RCC 7860 (cell line): ENCODE data around the gene C14orf119.
"Not testable (repeated sequence)": the region's sequence is repeated elsewhere in the genome, so short reads cannot be mapped to it uniquely, and the experiment has no call there.

Experiments used
- DNase-seq: peaks from one replicate; pipeline ENCODE4 v3.0.0-alpha.2; 2015; ENCODE audit warnings: low spot score
- FAIRE-seq: peaks from 2 replicates; lab custom pipeline; 2012; peaks lifted over from hg19 to GRCh38; lab: Jason Lieb, UNC

C14orf119 gene

GRCh38 chr14:23107620-23108019 is 12.3 kb downstream of the C14orf119 start:
- DNase-seq, FAIRE-seq: not testable (repeated sequence)

- not testable (repeated sequence) for DNase-seq, FAIRE-seq
Observed at GRCh38 chr14:23108169-23108568, 12.9 kb downstream of the C14orf119 start.

DNA sequence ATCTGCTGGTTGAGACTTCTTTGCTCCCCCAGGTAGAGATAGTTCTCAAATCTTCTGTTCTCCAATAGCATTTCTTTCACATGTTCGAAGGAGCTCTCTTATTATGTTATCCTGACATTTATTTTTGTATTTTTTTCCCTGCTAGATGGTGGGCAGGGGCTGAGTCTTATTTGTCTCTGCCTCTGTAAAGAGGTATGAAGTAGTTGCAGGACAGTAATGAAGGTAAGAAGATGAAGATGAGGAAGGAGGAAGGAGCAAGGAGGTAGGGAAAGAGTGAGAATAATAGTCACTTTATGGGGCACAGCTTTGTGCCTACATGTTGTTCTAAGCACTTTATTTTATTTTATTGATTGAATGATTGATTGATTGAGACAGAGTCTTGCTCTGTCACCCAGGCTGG is 14.5 kb downstream of the C14orf119 start:
- no peak for DNase-seq
- FAIRE-seq: no peak

DNA sequence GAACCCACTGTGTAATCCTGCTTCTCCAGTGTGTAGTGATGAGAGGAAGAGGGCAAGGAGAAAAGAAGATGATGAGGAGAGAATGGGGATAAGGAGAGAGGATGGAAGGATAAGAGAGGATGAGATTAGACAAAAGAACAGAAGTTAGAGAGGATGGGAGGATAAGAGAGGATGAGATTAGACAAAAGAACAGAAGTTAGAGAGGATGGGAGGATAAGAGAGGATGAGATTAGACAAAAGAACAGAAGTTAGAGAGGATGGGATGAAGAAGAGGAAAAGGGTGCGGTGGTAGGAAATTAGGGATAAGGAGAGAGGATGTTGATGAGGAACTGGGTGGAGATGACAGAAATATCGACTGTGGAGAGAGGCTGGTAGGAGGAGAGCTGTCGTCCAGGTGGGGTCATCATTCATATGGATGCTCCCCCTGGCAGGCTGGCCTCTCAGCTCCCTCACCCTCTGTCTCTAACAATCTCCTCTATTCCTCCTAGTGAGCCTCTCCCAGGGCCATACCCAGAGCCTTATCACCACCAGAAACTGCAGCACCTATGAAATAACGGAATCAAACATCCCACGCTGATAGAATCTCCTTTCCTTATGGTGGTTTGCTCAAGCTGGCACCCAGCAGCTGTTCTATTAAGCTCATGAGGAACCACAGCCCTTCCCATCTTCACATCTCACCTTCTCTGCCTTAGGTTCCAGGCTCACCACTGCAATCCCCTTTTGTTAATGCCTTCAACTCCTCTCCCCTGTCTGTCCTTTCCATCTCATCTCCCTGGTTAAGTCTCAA is 15.5 kb downstream of the C14orf119 start:
- no peak for DNase-seq
- FAIRE-seq: no peak

GRCh38 chr14:23112359-23113178 is 17.3 kb downstream of the C14orf119 start:
- no peak for DNase-seq
- FAIRE-seq: no peak

- no peak for FAIRE-seq
- DNase-seq: no peak
Observed at GRCh38 chr14:23113431-23114119, 18.3 kb downstream of the C14orf119 start.

DNA sequence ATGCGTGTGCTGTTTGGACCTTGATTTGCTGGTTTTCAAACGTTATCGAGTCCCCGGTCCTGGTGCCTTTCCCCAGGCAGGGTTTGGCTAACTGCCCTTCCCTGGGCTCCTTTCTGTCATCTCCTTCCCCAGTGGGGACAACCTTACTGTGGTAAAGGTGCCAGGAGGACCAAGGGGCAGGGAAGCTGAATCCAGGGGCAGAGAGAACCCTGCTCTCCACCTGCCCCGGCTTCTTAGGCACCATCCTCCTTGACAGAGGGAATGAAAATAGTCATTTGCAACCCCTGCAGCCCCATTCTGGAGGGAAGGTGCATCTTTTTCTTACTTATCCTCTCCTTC is 18.8 kb downstream of the C14orf119 start:
- no peak for DNase-seq
- no peak for FAIRE-seq

- FAIRE-seq (no peak), DNase-seq (no peak)
Observed at GRCh38 chr14:23114669-23115038, 19.3 kb downstream of the C14orf119 start.

GRCh38 chr14:23115039-23115731 is 19.9 kb downstream of the C14orf119 start:
- FAIRE-seq (peak; percentile 38), DNase-seq (peak; percentile 82)

DNA sequence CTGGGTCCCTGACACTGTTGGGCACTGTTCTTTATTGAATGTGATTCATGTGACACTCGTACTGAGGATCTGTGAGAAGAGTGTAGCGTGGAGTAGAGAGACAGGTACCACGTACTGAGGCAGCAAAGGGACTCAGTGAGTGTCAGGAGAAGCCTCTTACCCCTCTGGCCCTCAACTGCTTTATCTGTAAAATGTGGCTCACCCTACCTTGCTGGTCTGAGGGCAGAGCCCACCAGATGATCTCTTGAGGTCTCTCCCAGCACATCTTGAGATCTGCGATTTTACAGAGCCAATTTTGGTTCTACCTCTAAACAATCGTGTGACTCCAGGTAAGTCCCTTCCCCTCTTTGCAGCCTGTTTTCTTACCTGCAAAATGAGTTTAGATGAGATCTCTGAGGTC is 20.6 kb downstream of the C14orf119 start:
- DNase-seq: no peak
- FAIRE-seq: no peak

DNA sequence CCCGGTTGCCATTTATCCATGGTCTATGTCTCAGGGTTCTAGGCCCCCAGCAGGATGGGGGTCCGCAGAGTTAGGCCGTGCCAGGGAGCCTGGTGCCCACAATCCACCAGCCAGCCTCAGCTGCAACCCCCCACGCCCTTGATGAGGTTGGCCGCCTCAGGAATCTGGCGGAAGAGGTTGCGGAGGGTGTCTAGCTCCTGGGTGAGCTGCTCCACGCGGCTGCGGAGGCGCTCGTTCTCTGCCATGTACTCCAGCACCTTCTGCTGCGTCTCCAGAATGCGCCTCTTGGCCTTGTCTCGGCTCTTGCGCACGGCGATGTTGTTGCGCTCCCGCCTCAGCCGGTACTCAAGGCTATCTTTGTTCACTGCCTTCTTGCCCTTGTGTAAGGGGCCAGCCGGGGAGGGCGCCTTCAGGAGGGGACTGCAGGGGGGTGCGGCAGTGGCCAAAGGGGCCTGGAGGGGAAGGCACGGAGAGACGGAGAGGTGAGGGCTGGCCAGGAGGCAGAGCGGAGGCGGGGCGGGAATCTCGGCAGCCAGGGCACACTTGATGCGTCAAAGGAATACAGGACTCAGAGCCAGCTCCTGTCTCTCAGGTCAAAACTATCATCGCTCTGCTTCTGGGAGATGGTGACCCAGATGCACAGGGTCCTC is 22.2 kb downstream of the C14orf119 start:
- DNase-seq (no peak), FAIRE-seq (no peak)

- FAIRE-seq (no peak), DNase-seq (no peak)
Observed at GRCh38 chr14:23118506-23119362, 23.4 kb downstream of the C14orf119 start, which contains the start of gene CEBPE. Gene CEBPE (minus strand): TSS chr14:23119255. CDS start chr14:23119091, 164 bp downstream.

DNA sequence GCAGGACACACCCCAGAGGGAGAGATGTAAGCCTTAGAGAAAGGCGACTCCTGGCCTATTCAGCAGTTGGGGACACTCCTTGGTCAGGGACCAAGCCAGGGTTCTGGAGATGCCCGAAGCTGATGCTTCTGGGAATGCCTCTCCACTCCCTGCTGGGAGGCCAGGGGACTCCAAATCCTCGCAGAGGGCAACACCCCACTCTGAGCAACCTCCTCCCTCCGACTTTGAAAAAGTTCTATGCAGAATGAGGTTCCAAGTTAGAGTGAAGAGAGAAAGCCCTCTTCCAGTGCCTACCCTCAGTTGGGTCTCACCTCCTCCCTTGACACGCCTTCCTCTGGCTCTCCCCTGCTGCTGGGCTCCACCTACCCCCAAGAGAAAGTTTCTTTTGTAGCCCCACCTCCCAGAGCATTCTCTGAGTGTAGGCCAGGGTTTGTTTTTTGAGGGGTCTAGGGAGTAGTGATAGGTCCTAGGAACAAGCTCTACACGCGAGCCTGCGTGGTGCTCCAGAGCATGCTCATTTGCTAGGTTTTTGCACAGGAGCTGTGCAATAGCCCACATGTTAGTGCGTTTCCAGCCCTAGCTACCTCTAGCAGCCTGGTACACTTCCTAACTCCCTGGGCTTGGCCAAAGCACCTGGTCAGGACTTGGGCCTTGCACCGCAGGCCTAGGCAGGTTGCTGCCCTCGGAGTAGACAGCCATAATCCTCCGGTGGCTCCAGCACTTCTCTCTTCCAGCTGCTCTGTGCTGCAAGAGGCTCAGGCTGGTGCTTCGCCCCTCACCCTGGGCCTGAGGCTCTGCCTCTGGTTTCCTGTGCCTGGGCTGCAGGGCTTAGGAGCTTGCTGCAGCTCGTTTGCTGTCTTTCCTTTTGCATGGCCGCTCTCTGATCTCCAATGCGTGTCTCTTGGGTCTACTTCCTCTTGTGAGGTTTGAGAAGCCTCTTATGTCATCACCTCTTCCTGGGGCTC is 24.3 kb downstream of the C14orf119 start:
- FAIRE-seq (no peak), DNase-seq (no peak)

GRCh38 chr14:23120541-23121251 is 25.4 kb downstream of the C14orf119 start:
- DNase-seq (peak; percentile 64), FAIRE-seq (no peak)

- peak; percentile 68 for DNase-seq
Observed at GRCh38 chr14:23121361-23121771, 26.1 kb downstream of the C14orf119 start.

DNA sequence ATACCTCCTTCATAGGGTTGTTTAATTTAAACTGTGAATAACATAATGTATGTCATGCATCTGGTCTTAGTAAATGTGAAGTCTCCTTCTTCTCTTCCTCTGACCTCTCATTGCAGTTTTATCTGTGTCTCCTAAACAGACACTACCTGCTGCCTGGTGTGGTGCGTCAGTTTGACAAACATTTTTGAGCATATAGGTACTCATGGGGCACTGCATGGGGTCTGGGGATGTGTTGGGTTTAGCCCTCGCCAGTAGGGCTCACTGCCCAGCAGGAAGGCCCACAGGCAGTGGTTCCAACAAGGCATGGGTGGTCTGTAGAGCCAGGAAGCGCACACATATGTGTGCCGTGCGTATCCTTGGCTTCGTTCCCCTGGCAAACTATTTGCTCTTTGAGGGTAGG is 26.8 kb downstream of the C14orf119 start:
- DNase-seq (no peak), FAIRE-seq (no peak)

More at GRCh38 chr14:23121361-23121771, 26.1 kb downstream of the C14orf119 start:
- FAIRE-seq: no peak

- FAIRE-seq (no peak), DNase-seq (no peak)
Observed at GRCh38 chr14:23123419-23123818, 28.1 kb downstream of the C14orf119 start.
